HG02884 (cell line): ENCODE data around the gene NAPB.
A peak's percentile ranks its signal among the peaks of the same experiment; 100 is the strongest.

Source experiments
- ATAC-seq: cut with Tn5 transposase; IDR thresholded peaks from one replicate; pipeline ENCODE4 v1.9.1; 2021; ENCODE audit warnings: mild to moderate bottlenecking, moderate library complexity; ENCODE audit not compliant: unreplicated experiment

The NAPB gene

DNA sequence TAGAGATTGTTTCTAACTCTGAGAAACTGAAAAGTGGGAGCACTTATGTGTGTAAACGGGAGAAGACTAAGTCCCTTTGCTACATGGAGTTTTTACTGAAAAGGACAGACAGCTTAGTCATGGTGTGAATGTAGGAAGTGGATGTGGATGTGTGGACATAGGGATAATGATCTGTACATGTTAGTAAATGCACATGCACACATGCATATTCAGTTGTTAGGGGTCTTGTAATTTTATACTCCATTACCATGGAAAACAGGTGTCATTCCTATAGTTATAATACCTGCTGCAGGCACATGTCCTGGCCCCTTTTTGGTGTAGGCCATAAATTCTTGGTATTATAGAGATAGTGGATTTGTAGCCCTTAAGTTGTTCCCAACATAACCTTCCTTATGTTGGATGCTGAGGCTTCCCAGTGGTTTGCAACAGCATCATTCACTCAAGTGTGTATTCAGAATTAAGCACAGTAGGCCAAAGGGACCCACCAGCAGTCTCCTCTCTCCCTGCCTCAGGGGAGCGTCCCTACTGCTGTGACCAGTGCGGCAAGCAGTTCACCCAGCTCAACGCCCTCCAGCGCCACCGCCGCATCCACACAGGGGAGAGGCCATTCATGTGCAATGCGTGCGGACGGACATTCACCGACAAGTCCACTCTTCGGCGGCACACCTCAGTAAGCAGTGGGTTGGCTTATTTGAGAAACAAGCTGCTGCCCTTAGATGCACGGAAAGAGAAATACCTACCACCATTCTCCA lies 52.0 kb downstream of the NAPB start:
- no peak for ATAC-seq

DNA sequence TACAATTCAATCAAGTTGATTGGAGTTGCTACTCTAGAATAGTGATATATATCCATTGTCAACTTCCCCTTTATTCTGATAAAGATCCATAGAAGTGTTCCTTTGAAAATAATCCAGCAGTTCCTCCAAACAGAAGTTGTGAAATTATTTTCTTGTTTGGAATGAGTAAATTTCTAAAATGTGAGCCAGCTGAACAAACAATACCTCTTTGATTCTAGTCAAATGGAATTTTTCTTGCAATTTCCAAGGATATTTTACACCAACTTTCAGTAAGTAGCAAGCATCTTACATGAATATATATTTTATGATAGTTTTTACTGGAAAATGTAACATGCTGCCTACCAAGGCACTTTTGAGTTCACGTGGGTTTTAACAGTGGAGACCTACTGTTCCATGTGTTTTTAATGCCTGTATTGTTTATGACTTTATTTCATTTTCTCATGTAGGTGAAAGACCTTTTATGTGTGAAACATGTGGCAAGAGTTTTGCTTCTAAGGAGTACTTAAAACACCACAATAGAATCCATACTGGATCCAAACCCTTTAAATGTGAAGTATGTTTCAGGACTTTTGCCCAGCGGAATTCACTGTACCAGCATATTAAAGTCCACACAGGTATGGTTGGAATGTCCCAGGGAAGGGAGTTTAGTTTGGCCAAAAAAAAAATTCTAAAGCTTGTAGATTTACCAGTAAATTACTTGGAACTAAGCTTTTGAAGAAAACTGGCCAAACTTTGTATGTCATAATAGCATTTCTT lies 52.8 kb downstream of the NAPB start:
- no peak for ATAC-seq

DNA sequence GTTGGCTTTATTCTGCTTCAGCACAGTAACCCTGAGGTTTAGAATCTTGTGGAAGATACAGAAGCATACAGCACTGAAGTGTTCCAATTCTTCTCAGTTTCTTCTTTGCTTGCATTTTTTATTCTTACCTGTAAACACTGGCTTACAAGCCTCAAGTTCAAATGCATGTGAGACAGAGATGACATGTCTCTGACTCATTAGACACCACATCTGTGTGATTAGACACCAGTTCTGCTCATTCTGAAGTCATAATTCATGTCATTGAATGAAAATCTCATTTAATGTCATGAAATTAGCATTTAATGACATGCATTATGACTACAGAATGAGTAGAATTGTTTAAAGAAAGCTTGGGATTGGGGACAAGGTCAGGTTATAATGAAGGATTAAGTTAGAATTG lies 53.5 kb downstream of the NAPB start:
- no peak for ATAC-seq

DNA sequence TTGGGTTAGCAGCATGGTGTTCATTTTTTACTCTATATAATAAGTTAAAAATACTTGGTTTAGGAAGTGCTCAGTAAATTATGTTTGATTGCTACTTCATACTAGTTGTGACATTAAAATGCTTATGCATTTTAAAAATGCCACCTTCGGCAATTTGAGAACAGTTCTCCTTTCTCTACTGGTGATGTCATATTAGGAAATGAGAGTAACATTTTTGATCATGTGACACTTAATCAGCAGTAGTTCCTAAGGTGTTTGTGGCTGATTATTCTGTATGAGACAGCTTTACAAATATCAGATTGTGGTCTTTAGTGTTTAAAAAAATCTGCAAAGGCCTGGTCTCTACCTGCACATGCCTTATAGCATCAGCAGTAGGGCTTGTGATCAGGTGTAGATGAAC lies 54.9 kb downstream of the NAPB start:
- no peak for ATAC-seq

DNA sequence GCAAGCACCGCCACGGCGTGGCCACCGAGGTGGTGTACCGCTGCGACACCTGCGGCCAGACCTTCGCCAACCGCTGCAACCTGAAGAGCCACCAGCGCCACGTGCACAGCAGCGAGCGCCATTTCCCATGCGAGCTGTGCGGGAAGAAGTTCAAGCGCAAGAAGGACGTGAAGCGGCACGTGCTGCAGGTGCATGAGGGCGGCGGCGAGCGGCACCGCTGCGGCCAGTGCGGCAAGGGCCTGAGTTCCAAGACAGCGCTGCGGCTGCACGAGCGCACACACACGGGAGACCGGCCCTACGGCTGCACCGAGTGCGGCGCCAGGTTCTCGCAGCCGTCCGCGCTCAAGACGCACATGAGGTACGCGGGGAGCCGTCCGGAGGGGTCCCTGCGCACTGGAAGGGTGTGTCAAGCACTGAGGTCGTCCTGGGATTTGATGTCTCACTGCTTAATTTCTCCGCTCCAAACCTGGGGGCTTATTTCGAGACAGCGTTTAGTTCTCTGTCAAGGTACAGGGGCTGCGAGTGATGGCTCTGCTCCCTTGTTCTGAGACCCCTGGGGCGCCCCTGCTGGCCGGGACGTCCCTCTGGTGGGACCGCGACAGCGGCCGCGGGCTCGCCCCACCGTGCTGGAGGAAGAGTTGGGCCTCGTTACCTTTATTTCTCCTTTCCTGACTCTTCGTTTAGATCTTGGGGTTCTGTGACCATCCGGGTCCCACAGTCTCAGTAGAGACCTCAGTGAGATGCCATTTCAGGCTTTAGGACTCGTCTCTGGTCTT lies 55.7 kb downstream of the NAPB start:
- ATAC-seq: no peak

DNA sequence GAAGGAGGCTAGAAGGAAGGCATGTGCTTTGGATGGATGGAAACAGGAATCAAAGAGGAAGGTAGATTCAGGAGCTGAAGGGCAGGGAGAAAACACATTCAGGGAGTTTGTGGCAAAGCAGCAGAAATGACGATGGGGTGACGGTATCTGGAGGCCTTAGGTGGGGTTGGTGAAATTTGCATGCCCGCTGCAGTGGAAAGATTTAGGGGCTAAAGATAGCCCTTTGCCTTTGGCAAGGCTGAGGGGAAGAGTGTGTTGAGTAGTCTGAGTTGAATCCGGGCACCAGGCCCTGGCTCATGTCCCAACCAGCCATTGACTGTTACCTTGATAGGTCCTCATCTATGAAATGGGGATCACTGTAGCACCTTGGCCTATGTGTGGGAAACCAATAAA lies 58.0 kb downstream of the NAPB start:
- no peak for ATAC-seq

DNA sequence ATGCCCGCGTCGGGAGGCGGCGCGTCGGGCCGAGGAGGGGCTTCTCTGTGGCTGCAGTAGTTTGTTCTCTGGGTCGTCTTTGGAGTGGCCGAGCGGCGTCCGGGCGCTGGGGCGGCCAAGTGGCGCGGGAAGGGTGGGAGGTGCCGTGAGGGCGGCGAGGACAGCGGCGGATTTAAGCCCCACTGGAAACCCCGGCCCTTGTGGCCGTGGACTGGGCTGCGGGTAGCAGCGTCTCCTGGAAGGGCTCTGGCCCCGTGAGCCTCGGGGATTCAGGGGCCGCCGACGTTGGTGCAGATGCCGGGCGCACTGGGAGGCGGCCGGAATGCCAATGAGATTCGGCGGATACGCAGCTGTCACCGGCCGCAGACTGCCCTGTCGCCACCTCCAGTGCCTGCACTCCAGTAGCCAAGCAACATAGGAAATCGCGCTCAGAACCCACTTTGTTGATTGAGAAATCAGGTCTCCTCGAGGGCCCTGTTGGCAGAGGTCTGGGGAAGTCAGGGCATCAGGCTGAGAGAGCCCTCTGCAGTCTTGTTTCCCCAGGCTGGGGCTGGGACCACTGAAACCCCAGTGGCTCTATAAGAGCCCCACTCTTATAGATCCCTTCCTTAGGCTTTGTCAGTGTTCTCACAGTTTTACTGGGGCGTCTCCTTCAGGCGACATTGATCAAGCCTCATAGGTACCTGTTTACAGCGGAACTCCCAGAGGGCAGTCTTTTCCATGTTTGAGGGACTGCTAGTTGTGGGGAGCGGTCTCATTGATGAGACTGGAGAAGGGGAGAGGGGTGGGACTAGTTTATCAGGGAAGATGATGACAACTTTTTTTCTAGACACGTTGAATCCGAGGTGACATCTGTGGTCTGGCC lies 58.7 kb downstream of the NAPB start:
- peak; percentile 7 for ATAC-seq

DNA sequence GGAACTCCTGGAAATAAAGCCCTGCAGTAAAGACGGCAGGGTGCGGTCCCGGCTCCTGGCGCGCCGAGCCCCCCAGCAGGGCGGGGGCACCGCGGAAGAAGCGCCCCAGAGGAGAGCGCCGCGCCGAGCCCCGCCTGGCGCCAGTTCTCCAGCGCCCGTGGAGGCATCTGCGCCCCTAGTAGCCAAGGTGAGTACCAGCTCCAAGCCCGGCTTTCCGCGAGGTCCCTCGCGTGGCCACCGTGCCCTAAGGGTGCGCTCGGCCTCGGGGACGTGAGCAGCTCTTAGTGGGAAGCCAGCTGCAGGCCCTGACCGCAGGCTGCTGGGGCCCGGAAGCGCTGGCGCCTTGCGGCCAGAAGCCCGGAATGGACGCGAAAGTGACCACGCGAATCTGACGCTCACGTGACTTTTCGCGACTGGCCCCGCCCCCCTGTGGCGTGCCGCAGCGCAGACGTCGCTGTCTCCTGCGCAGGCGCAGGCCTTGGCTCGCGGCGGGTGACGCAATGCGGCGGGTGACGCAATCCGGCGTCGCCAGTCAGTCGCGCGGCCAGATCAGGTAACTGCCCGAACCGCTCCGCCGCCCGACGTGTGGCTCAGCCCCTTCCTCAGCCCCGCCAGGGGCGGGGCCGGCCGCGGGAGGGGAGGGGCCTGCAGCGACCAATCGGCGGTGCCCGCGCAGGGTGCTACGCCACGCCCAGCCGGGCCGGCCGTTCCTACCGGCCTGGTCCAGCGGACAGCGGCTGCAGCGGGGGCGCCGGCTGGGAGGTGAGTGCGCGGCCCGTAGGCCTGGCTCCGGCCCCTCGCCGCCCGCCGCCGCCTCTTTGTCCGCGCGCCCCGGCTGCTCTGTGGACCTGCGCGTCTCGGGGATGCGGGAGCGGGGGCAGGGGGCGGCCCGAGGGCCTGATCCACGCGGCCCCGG lies 59.6 kb downstream of the NAPB start, which contains the start of gene GZF1:
Gene GZF1 (plus strand): TSS at position 707 of the 916 bp plus-strand sequence. CDS start 2,202 bp downstream, outside the sequence.
- ATAC-seq: peak; percentile 57

DNA sequence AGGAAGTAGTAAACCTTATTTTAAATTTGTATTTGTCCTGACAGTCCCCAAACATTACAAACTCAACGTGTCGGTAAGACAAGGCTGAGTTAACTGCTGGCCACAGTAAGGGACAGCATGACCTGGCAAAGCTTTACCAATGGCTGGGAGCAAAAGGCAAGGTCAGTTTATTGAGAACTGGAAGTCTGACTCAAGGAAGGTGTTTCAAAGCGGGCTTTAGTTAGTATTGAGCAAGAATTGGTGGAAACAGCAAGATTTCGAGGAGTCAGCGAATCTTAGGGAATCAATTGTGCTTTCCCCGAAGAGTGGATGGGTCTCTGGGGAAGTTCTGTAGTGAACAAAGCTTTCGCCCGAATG lies 60.2 kb downstream of the NAPB start:
- no peak for ATAC-seq

DNA sequence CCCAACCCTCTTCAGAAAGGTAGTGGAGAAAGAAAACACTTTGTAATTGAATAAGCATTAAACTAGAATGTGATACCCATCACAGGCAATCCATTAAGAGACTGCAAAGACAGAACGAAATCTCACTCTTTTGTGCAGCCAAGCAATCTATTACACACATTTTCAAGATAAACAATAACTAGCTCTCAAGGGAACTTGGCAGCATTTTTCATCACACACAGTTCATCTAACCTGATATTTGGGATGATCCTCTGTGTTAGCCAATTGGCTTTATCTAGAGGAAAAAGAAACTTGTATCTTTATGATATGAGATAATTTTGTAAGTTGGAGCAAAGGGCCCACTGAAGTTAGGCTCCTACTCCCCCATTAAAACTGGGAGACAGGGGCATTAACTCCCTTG lies 60.8 kb downstream of the NAPB start:
- ATAC-seq: no peak

DNA sequence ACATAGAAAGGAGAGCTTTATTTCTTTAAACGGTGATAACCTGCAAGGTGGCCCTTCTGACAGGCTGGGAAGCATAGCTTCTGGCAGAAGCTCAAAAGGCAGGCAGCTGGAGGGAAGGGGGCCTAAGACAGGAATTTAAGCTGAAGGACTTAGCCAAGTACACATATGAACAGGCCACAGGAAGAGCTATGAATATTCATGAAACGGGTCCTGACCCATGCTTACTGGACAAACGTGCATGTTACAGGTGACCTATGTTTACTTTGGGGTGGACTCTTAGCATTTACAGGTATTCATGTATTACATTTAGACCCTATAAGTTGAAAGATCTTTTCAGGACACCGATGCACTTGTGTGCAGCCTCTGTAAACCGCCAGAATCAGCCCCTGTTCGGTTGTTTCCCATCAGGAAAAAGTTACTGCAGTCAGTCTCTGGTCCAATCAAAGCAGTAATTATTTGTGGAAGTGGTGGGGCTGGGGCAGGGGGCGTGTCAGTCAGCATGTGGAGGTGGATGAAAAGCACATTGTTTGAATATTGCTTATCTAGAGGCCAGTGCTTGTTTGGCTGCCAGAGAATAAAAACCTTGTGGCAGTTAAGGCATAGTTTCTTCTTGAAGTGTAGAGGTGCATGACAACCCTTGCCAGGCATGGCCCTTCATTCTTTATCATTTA lies 62.2 kb downstream of the NAPB start:
- ATAC-seq: no peak

DNA sequence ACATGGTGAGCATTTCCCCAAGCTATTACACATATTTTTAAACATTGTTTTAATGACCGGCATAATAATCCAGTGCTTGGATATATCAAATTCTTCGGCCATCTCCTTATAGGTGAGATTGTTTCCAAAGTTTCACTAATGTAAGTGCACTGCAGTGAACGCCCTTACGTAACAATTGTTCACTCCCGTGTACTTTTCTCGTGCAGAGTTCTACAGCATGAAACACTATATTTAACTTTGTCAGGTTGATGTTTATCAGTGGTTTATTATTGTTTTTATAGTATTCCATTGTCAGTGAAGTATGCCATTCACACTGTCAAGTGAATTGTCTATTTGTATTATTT lies 62.8 kb downstream of the NAPB start:
- ATAC-seq: no peak

DNA sequence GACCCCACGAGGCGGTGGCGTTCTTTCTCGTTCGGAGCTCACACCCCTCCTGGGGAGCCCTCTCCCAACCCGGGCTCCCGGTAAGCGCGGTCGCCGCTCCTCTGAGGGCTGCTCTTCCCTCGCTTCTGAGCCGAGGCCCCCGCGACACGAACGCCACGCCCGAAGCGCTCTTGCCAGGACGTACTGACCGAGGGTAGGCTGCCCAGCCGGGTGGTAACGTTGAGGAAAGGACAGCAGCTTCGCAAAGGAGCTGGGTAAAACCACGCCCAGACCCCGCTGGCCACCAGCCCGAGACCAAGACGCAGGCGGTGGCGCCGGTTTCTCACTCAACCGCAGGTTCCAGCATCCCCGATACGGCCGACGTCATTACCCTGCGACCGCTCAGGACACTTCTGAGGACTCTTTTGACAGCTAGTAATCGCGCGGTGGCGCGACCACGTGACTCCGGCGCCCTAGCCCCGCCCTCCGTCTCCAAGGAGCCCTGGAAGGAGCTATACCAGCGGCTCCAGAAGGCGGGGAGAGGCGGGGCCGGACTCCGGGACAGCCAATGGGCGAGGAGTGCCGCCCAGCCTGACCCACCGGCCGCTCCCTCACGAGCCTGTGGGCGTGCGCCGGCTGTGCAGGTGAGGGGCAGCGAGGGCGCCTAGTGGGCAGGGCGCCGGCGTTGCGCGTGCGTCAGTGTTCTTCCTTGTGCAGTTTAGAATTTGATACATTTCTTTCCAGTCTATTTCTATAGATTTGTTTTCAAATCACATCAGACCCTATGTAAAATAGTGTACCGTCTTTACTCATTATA lies 63.3 kb downstream of the NAPB start:
- ATAC-seq: peak; percentile 58

DNA sequence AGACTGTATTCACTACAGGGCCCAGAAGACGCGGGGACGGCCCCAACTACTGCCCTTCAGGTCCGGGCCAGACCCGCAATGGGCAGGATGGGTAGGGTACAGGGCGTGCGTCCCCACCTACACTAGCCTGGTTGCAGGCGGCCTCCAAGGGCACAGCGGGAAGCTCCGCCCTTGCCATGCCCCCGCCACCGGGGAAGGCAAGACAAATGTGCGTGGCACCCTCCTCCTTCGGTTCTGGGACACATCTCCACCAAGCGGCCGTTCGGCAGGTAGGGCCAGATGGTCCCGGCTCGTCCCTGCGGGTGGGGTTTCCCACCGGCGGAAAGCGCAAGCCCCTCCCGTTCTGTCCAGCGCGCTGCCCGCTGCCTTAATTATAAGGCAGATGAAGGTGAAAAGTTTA lies 65.1 kb downstream of the NAPB start:
- no peak for ATAC-seq

DNA sequence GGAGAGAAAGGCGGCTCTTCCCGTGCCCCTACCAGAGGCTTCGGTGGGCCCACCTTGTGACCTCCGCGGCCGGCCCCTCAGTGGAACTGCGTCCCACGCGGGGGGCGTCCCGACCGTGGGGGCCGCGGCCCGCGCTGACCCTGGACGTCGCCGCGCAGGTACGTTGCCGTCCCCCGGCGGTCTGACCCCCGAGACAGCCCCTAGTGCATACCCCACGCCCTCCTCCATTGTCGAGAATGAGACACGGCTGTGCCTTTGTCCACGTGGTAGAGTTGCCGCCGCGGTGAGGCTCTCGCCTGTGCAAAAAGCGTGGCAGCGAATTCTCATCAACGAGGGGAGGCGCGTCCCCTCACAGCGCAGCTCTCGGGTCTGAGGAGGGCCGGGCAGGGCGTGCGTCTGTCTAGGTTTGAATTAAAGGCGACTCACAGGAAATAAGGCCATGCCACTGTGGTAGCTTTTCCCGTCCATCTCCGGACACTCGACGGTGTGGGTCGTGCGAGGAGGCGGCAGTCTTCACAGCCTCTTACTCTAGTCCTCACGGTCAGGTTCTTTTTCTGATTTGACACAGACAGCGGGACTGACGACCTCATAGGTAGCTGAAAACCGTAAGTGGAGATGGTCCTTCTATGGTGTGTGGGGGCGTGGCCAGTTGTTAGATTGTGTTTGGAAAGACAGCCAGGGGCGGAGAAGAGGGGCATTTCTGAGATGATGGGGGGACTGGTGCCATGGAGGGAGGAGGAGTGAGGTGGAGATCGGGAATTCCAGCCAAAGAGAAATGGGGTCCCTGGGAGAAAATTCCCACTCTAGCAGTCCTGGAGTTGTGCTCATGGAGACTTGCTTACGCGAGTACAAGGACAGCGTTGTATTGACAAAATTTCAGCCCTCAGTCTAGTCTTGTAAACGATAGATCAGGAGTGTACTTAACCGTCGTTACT lies 70.1 kb downstream of the NAPB start:
- ATAC-seq: peak; percentile 22

DNA sequence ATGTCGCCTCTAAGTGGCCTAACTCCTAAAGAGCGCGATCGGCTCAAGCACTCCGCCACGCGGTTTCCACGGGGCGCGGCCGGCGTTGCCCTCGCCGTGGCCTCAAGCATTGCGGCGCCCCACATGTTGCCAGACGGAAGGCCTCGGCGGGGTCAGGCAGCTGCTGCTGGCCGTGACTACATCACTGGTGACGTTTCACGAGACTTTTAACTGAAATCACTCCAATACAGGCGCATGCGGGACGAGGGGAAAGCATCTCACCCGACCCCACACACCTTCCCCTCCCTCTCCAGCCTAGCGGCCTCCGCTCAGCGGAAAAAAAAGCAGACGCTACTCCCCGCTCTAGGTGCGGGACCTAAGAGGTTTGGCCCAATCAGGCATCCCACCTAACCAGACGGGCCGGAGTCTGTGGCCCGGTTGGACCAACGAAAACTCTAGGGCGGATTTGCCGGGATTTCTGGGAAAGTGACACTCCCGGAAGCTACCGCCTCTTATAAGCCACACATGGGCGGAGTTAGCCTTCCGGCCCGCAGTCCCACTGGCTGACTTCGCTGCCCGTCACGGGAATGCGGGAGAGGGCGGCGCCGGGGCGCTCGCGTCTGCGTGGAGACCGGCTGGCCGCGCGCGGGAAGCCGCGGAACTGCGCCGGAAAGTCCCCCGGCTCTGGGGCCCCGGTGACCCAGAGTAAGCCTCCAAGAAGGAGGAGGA lies 70.9 kb downstream of the NAPB start, which contains the start of gene NXT1:
Gene NXT1 (plus strand): TSS at position 596 of the 708 bp plus-strand sequence. CDS start 3,251 bp downstream, outside the sequence.
- peak; percentile 80 for ATAC-seq
